Ovary (tissue), 3 donors: ENCODE measurements around the gene ZNF616.

Experiments used
- POLR2A ChIP-seq: fragments of 450-650 bp; IDR thresholded peaks from one replicate; pipeline ENCODE4 v1.6.1; 2017; ENCODE audit warnings: antibody characterized with exemption, mild to moderate bottlenecking, moderate library complexity
- TF ChIP-seq, protein P1 (sequence below), 3 donors: fragments of 450-650 bp in 2 of 3; fragments of 200-600 bp in 1 of 3; IDR thresholded peaks; one replicate each; pipeline versions ENCODE4 v1.5.1 to v1.8.0; 2016 to 2022; ENCODE audit warnings: antibody characterized with exemption in 3 of 3, mild to moderate bottlenecking in 1 of 3
- donor health status: DM: no; HTN: no; CAD: no.

- TF ChIP-seq POLR2A = no peak
- TF ChIP-seq, protein P1, sequence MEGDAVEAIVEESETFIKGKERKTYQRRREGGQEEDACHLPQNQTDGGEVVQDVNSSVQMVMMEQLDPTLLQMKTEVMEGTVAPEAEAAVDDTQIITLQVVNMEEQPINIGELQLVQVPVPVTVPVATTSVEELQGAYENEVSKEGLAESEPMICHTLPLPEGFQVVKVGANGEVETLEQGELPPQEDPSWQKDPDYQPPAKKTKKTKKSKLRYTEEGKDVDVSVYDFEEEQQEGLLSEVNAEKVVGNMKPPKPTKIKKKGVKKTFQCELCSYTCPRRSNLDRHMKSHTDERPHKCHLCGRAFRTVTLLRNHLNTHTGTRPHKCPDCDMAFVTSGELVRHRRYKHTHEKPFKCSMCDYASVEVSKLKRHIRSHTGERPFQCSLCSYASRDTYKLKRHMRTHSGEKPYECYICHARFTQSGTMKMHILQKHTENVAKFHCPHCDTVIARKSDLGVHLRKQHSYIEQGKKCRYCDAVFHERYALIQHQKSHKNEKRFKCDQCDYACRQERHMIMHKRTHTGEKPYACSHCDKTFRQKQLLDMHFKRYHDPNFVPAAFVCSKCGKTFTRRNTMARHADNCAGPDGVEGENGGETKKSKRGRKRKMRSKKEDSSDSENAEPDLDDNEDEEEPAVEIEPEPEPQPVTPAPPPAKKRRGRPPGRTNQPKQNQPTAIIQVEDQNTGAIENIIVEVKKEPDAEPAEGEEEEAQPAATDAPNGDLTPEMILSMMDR (IDR thresholded peaks at IDR 0.05) = no peak
Observed at GRCh38 chr19:52176574-52176973, 36.8 kb upstream of the ZNF616 start.
